IMR-90 (cell line): ENCODE measurements around the gene FAM149A. TPM values are rescaled to one million over a fixed set of nuclear protein-coding genes. Genes with fewer than 3 reads are reported as not detected.

Experiments used
- ATAC-seq: fragments of 200-7000 bp; cut with Tn5 transposase; 2 replicates; pipeline ENCODE4 v1.9.1; 2020; ENCODE audit warnings: low read depth, mild to moderate bottlenecking, moderate library complexity
- Bru-seq: library from RNA; stranded (reverse); fragments of 400-500 nt; gene quantifications from one replicate; lab custom pipeline; 2021; lab: Mats Ljungman, UMichigan
- BruChase-seq, 2 experiments: library from RNA; stranded (reverse); fragments of 400-500 nt; gene quantifications; one replicate each; lab custom pipeline; 2021; lab: Mats Ljungman, UMichigan
- BruUV-seq: library from RNA; stranded (reverse); fragments of 400-500 nt; replicated peaks from 2 replicates; lab custom pipeline; 2021; lab: Mats Ljungman, UMichigan
- CTCF ChIA-PET: fragments of 300-600 bp; formaldehyde crosslinking; extraction: SDS; loops from one replicate; lab custom pipeline; 2021; ENCODE audit warnings: antibody characterized with exemption; lab: Yijun Ruan, JAX
- POLR2A ChIA-PET: fragments of 300-600 bp; sonication (Branson Sonifier 250); formaldehyde crosslinking; loops from one replicate; lab custom pipeline; 2022; ENCODE audit warnings: antibody characterized with exemption; ENCODE audit not compliant: unreplicated experiment; lab: Charles Lee
- DNase-seq: peaks from one replicate; pipeline ENCODE4 v3.0.0; 2013
- H2AFZ ChIP-seq: replicated peaks from 2 replicates; pipeline ENCODE3; 2013; ENCODE audit warnings: low read length, mild to moderate bottlenecking; ENCODE audit not compliant: poor library complexity
- H2AK5ac ChIP-seq: 2 replicates; pipeline ENCODE4 v1.6.1; 2013; ENCODE audit warnings: low read depth, low read length, inconsistent platforms
- H2AK9ac ChIP-seq: replicated peaks from 2 replicates; pipeline ENCODE3; 2013; ENCODE audit warnings: mild to moderate bottlenecking, low read depth, low read length, moderate library complexity; ENCODE audit not compliant: poor library complexity
- H2BK120ac ChIP-seq: 2 replicates; pipeline ENCODE4 v1.6.1; 2013; ENCODE audit warnings: low read depth, low read length, inconsistent platforms
- H2BK15ac ChIP-seq: 3 replicates; pipeline ENCODE4 v1.6.1; 2013; ENCODE audit warnings: low read depth, low read length, inconsistent platforms
- H2BK20ac ChIP-seq: 2 replicates; pipeline ENCODE4 v1.6.1; 2013; ENCODE audit warnings: low read depth, mild to moderate bottlenecking, inconsistent platforms, low read length, moderate library complexity
- H2BK5ac ChIP-seq: 2 replicates; pipeline ENCODE4 v1.6.1; 2013; ENCODE audit warnings: mild to moderate bottlenecking, low read depth, low read length, inconsistent platforms; ENCODE audit not compliant: poor library complexity, severe bottlenecking
- H3K14ac ChIP-seq: replicated peaks from 2 replicates; pipeline ENCODE4 v1.6.1; 2013; ENCODE audit warnings: low read depth, low read length, inconsistent platforms
- H3K18ac ChIP-seq: 2 replicates; pipeline ENCODE4 v1.6.1; 2013; ENCODE audit warnings: low read depth, low read length, control low read depth
- H3K23ac ChIP-seq: 2 replicates; pipeline ENCODE4 v1.6.1; 2013; ENCODE audit warnings: low read depth, low read length, inconsistent platforms
- H3K27ac ChIP-seq: 2 replicates; pipeline ENCODE4 v1.5.1; 2013; ENCODE audit warnings: mild to moderate bottlenecking, control low read depth, low read length; ENCODE audit not compliant: insufficient read depth
- H3K27me3 ChIP-seq: 2 replicates; pipeline ENCODE4 v1.6.1; 2013; ENCODE audit warnings: low read length; ENCODE audit not compliant: control insufficient read depth, insufficient read depth
- H3K36me3 ChIP-seq: 2 replicates; pipeline ENCODE4 v1.6.1; 2013; ENCODE audit warnings: low read length, mixed read lengths; ENCODE audit not compliant: control insufficient read depth, insufficient read depth
- H3K4ac ChIP-seq: 2 replicates; pipeline ENCODE4 v1.6.1; 2013; ENCODE audit warnings: low read depth, low read length, inconsistent platforms
- H3K4me1 ChIP-seq: 2 replicates; pipeline ENCODE4 v1.6.1; 2013; ENCODE audit warnings: low read length, mixed read lengths; ENCODE audit not compliant: control insufficient read depth, insufficient read depth
- H3K4me2 ChIP-seq: 2 replicates; pipeline ENCODE4 v1.6.1; 2013; ENCODE audit warnings: low read depth, mild to moderate bottlenecking, control low read depth, low read length, moderate library complexity
- H3K4me3 ChIP-seq: 2 replicates; pipeline ENCODE4 v1.5.1; 2013; ENCODE audit warnings: low read depth, mild to moderate bottlenecking, control low read depth, low read length, moderate library complexity; ENCODE audit not compliant: insufficient read depth
- H3K56ac ChIP-seq: 2 replicates; pipeline ENCODE4 v1.6.1; 2013; ENCODE audit warnings: low read length, inconsistent platforms; ENCODE audit not compliant: insufficient read depth; ENCODE audit errors: extremely low read depth
- H3K79me1 ChIP-seq, 2 experiments: 2 replicates each; pipeline ENCODE4 v1.6.1; 2013; ENCODE audit warnings: low read length in 2 of 2, inconsistent platforms in 1 of 2, low read depth in 1 of 2
- H3K9ac ChIP-seq: 2 replicates; pipeline ENCODE4 v1.6.1; 2013; ENCODE audit warnings: low read depth, low read length, control low read depth
- H3K9me1 ChIP-seq: 2 replicates; pipeline ENCODE4 v1.6.1; 2013; ENCODE audit warnings: low read length, inconsistent platforms; ENCODE audit not compliant: insufficient read depth
- H3K9me3 ChIP-seq: 2 replicates; pipeline ENCODE4 v1.6.1; 2013; ENCODE audit warnings: low read length; ENCODE audit not compliant: control insufficient read depth, insufficient read depth
- H4K20me1 ChIP-seq: 2 replicates; pipeline ENCODE4 v1.6.1; 2013; ENCODE audit warnings: low read length, inconsistent platforms; ENCODE audit not compliant: insufficient read depth
- H4K5ac ChIP-seq: 2 replicates; pipeline ENCODE4 v1.6.1; 2013; ENCODE audit warnings: mild to moderate bottlenecking, low read depth, low read length, control low read depth
- H4K8ac ChIP-seq, 2 experiments: 2 replicates each; pipeline ENCODE4 v1.6.1; 2013; ENCODE audit warnings: low read depth in 2 of 2, low read length in 2 of 2, control low read depth in 1 of 2, inconsistent platforms in 1 of 2
- H4K91ac ChIP-seq: 2 replicates; pipeline ENCODE4 v1.6.1; 2013; ENCODE audit warnings: low read depth, low read length, inconsistent platforms; ENCODE audit not compliant: insufficient read depth
- MAZ ChIP-seq: IDR thresholded peaks from 2 replicates; pipeline ENCODE4 v1.6.1; 2012; ENCODE audit warnings: low read depth, mild to moderate bottlenecking, low read length, improper control_type of control experiment, moderate library complexity, borderline replicate concordance
- WGBS, 2 experiments: methylation state at CpG; one replicate each; pipeline versions ENCODE4 v1.1.5 to v1.1.7; 2013; ENCODE audit warnings: missing lambda C conversion rate in 2 of 2; ENCODE audit not compliant: insufficient read length in 1 of 2; ENCODE audit errors: extremely low coverage in 2 of 2; 5-methylcytosine and 5-hydroxymethylcytosine counted together
- dilution Hi-C: fragments of 300-500 bp; cut with HindIII; formaldehyde crosslinking; loops from one replicate; pipeline ENCODE4 v1.14.3; 2018; ENCODE audit warnings: low sequenced_read_pairs; ENCODE audit not compliant: unreplicated experiment
- in situ Hi-C: fragments of 300-500 bp; cut with MboI; formaldehyde crosslinking; loops from 3 replicates; pipeline ENCODE4 v1.14.3; 2019; ENCODE audit warnings: low sequenced_read_pairs, inconsistent platforms, mixed read lengths
- intact Hi-C: fragments of 100-400 bp; cut with micrococcal nuclease; formaldehyde crosslinking; loops from 2 replicates; pipeline ENCODE4 v1.10.0; 2022
- long read RNA-seq: library from polyadenylated mRNA; unstranded; transcript quantifications from one replicate; pipeline ENCODE4 v2.0.0, GENCODE V29; 2021; ENCODE audit not compliant: unreplicated experiment
- polyA plus RNA-seq, 3 experiments: library from polyadenylated mRNA; depleted of rRNA; stranded (reverse); fragments of >200 nt; gene quantifications; 2 replicates each; pipeline ENCODE4 v1.2.3, GENCODE V29; 2012; ENCODE audit warnings: low replicate concordance in 1 of 3
- total RNA-seq: library from RNA; depleted of rRNA; stranded (reverse); fragments of >200 nt; gene quantifications from 2 replicates; pipeline ENCODE4 v1.2.3, GENCODE V29; 2012; rRNA removed

Gene FAM149A
- 0.54 and 0.83 TPM in 2 replicates for total RNA-seq
- 0.44 and 0.70 TPM in 2 replicates for polyA plus RNA-seq (2012; rRNA removed)
- polyA plus RNA-seq (2012; cell fraction: cytosol; rRNA removed) = 0.48 and 0.64 TPM in 2 replicates
- 0.27 and 0.37 TPM in 2 replicates for polyA plus RNA-seq (2012; cell fraction: nucleus; rRNA removed; ENCODE audit: low replicate concordance)
- Bru-seq, nascent RNA = percentile 32 among the genes with signal in this experiment
- percentile 45 among the genes with signal in this experiment for BruChase-seq, experiment 1, labeled RNA remaining after a 6-hour chase
- percentile 37 among the genes with signal in this experiment for BruChase-seq, experiment 2, labeled RNA remaining after a 2-hour chase
- long read RNA-seq, partial matches to known transcripts = 2 of 4 reads
- long read RNA-seq, other reads (novel, unspliced or antisense) = 2 of 4 reads

DNA sequence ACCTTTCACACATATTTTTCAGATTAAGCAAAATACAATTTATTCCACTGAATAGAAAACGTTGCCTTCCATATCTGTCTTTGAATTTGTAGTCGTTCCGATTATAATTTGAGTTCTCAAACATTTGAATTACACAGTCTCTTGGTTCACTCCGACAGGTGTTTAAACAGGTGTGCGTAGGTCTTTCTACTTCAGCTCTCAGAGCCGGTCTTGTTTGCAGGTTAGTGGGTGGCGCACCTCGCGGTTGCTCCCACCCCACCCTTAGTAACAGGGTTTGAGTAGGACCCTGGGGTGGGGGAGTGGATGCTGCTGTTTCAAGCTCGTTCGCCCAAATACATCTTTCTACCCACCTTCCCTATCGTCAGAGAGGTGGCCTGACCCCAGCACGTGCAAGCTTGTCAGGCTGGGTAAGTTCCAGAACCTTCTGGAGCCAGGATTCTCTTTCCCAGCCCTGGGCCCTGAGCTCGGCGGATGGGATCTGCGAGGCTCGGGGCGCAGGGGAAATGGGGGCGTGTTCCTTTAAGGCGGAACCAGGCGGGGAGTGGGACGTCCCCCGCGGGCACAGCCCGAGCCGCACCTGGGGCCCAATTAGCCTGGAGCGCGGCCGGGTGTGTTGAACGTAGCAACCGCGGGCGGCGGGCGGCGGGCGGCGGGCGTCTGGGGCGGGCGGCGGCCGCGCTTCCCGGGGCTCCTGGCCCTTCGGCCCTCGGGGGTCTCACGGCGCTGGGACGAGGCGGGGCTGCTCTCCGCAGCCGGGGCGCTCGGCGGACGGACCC is at the start of gene FAM149A:
Gene FAM149A, plus strand, starts transcription at position 591 of the 776 bp plus-strand sequence.
- Histone ChIP-seq H3K9me3 (no peaks in the 10 kb centered on the region), H3K14ac (no peak within 1 kb of the TSS), H4K91ac (no peak within 1 kb of the TSS), H4K5ac (no peak within 1 kb of the TSS), H3K4me2 (peak within 1 kb of the TSS; percentile 28; the same call in 1 of the 2 replicates), H3K27ac (no peak within 1 kb of the TSS), H3K36me3 (no peaks in the 10 kb centered on the region), H4K20me1 (no peaks in the 10 kb centered on the region), H3K4ac (no peak within 1 kb of the TSS), H3K79me1 (no peaks in the 10 kb centered on the region), H3K27me3 (peaks cover 24% of the 10 kb centered on the region), H3K56ac (no peak within 1 kb of the TSS), H2AK5ac (no peak within 1 kb of the TSS), H3K4me3 (peak within 1 kb of the TSS; percentile 3; the same call in 1 of the 2 replicates), H4K8ac (no peak within 1 kb of the TSS), H3K9ac (no peak within 1 kb of the TSS; the same call in 1 of the 2 replicates), H2BK120ac (no peak within 1 kb of the TSS), H2BK20ac (no peak within 1 kb of the TSS), H3K23ac (no peak within 1 kb of the TSS), H3K4me1 (no peaks in the 10 kb centered on the region), H3K9me1 (no peaks in the 10 kb centered on the region), H3K18ac (no peak within 1 kb of the TSS), H2AK9ac (peak within 1 kb of the TSS; percentile 37), H2BK5ac (no peak within 1 kb of the TSS), H2AFZ (peak within 1 kb of the TSS; percentile 41), H2BK15ac (no peak within 1 kb of the TSS)
- ChIA-PET POLR2A (no interaction called here), CTCF (no interaction called here)
- intact Hi-C loops = no loop called here
- DNase-seq (no peak), ATAC-seq (peak; percentile 47)
- BruUV-seq = no TSS peak
- in situ Hi-C loops = no loop called here
- TF ChIP-seq MAZ = no peak
- dilution Hi-C loops = no loop called here
- 9% methylated on average over 14 of the region's 57 CpGs; no CpG with 5 or more reads in 1 of the 2 experiments for WGBS, 2 experiments
